Astrocyte (in vitro differentiated cells and primary cell): ENCODE results near the gene APBB2. TPM values are rescaled to one million over a fixed set of nuclear protein-coding genes. Genes with fewer than 3 reads are reported as not detected.
A peak's percentile ranks its signal among the peaks of the same experiment; 100 is the strongest.

Experiments
- DNase-seq: peaks from one replicate; pipeline ENCODE4 v3.0.0-alpha.2; 2010; ENCODE audit warnings: low read depth
- FAIRE-seq: peaks from 2 replicates; lab custom pipeline; 2011; peaks lifted over from hg19 to GRCh38; lab: Jason Lieb, UNC
- H2AFZ ChIP-seq: 2 replicates; pipeline ENCODE4 v1.6.0; 2012; ENCODE audit warnings: low read depth, low read length, inconsistent platforms
- H3K27ac ChIP-seq: 2 replicates; pipeline ENCODE4 v1.5.1; 2011; ENCODE audit warnings: low read depth, low read length, inconsistent platforms
- H3K27me3 ChIP-seq: 2 replicates; pipeline ENCODE4 v1.6.0; 2011; ENCODE audit warnings: low read length, inconsistent platforms; ENCODE audit not compliant: insufficient read depth
- H3K36me3 ChIP-seq: 2 replicates; pipeline ENCODE4 v1.5.1; 2011; ENCODE audit warnings: low read length, inconsistent platforms; ENCODE audit not compliant: insufficient read depth
- H3K4me1 ChIP-seq: 2 replicates; pipeline ENCODE4 v1.5.1; 2011; ENCODE audit warnings: low read length, inconsistent platforms; ENCODE audit not compliant: insufficient read depth
- H3K4me2 ChIP-seq: 2 replicates; pipeline ENCODE4 v1.6.0; 2012; ENCODE audit warnings: low read length, inconsistent platforms
- H3K4me3 ChIP-seq: 2 replicates; pipeline ENCODE4 v1.5.1; 2011; ENCODE audit warnings: low read depth, mild to moderate bottlenecking, low read length, inconsistent platforms; ENCODE audit not compliant: insufficient read depth
- H3K79me2 ChIP-seq: 2 replicates; pipeline ENCODE4 v1.6.0; 2012; ENCODE audit warnings: mild to moderate bottlenecking, low read length, inconsistent platforms; ENCODE audit not compliant: insufficient read depth
- H3K9ac ChIP-seq: 2 replicates; pipeline ENCODE4 v1.6.0; 2012; ENCODE audit warnings: mild to moderate bottlenecking, low read length, inconsistent platforms
- H3K9me3 ChIP-seq: 2 replicates; pipeline ENCODE4 v1.5.1; 2012; ENCODE audit warnings: low read depth, mild to moderate bottlenecking, low read length, inconsistent platforms; ENCODE audit not compliant: insufficient read depth
- H4K20me1 ChIP-seq: 2 replicates; pipeline ENCODE4 v1.6.0; 2012; ENCODE audit warnings: low read length, inconsistent platforms; ENCODE audit not compliant: insufficient read depth
- H3K27ac Mint-ChIP-seq: one replicate; pipeline ENCODE4 v1.8.0; 2021; ENCODE audit warnings: mild to moderate bottlenecking, mixed read lengths; ENCODE audit not compliant: unreplicated experiment
- H3K27me3 Mint-ChIP-seq: one replicate; pipeline ENCODE4 v1.8.0; 2021; ENCODE audit warnings: low read depth, mixed read lengths; ENCODE audit not compliant: unreplicated experiment
- H3K36me3 Mint-ChIP-seq: one replicate; pipeline ENCODE4 v1.8.0; 2021; ENCODE audit warnings: low read depth, mixed read lengths; ENCODE audit not compliant: unreplicated experiment
- H3K4me1 Mint-ChIP-seq: one replicate; pipeline ENCODE4 v1.8.0; 2021; ENCODE audit warnings: low read depth, mixed read lengths; ENCODE audit not compliant: unreplicated experiment
- H3K4me3 Mint-ChIP-seq: one replicate; pipeline ENCODE4 v1.8.0; 2021; ENCODE audit warnings: mild to moderate bottlenecking, moderate library complexity, mixed read lengths; ENCODE audit not compliant: unreplicated experiment
- H3K9me3 Mint-ChIP-seq: one replicate; pipeline ENCODE4 v1.8.0; 2021; ENCODE audit warnings: mild to moderate bottlenecking, mixed read lengths; ENCODE audit not compliant: unreplicated experiment
- EZH2 ChIP-seq: IDR thresholded peaks from 2 replicates; pipeline ENCODE4 v1.6.1; 2012; ENCODE audit warnings: mild to moderate bottlenecking, low read length, inconsistent platforms; ENCODE audit not compliant: insufficient read depth
- total RNA-seq: library from RNA; stranded (reverse); gene quantifications from 2 replicates; pipeline ENCODE4 v1.2.1, GENCODE V29; 2021
- TF ChIP-seq, protein P1 (sequence below): IDR thresholded peaks from 2 replicates; pipeline ENCODE4 v1.5.1; 2011; ENCODE audit warnings: low read depth, mild to moderate bottlenecking, inconsistent platforms, low read length, moderate library complexity; ENCODE audit not compliant: insufficient read depth

Gene APBB2
- total RNA-seq, 1 donor from 2014 or later: 173 TPM

DNA sequence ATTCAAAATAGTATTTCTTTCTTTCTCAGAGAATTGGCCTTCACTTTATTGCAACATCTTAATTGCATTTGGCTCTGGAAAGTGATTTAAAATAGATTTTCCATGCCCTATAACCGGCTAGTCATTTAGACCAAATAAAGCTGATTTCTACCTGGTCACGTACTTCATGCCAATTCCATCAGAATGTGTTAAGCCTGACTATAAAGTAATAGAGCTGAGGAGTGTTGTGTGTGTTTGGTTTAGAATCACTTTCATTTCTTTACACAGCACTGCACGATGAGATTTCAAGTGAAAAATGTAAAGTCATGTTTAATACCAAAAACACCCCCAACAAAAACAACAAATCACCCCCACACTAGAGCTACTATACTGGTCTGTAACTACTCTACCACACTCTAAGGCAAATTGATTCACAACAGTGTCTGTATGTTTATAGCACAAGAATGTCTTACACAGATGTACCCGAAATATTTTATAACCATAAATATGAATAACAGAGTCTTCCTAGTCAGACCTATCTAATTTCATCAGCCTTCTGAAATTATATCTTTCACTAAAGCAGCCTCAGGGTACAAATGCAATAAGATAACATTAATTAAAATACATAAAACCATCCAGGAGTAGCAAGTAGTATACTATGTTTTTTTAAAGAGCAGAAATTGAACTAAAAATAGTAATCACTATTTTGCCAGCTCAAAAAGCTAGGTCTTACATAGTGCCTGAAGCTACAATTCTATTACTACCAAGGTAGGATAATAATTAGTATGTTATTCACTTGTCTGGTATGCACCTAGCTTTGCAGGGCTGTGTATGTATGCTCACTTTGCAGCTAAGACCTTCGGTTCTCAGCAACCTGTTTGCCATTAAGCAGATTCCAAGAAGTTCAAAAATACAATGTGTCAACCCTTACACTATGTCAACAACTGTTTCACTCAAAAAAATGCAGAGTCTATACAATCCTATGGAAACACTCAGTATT lies 28.4 kb downstream of the APBB2 start:
- DNase-seq (peak; percentile 36), FAIRE-seq (peak; percentile 56)
- Histone ChIP-seq H3K4me1 (peaks cover 9% of the 10 kb centered on the region), H3K79me2 (peaks cover 100% of the 10 kb centered on the region), H3K36me3 (no peaks in the 10 kb centered on the region), H4K20me1 (peaks cover 77% of the 10 kb centered on the region), H3K9me3 (no peaks in the 10 kb centered on the region), H3K27ac (no peak overlapping the region), H3K4me3 (no peak overlapping the region), H2AFZ (no peak overlapping the region), H3K27me3 (no peaks in the 10 kb centered on the region), H3K9ac (no peak overlapping the region), H3K4me2 (peak overlapping the region; percentile 12)
- no peak overlapping the region for H3K4me3 Mint-ChIP-seq
- peaks cover 21% of the 10 kb centered on the region for H3K36me3 Mint-ChIP-seq
- peaks cover 3% of the 10 kb centered on the region for H3K9me3 Mint-ChIP-seq
- H3K27me3 Mint-ChIP-seq: no peaks in the 10 kb centered on the region
- H3K27ac Mint-ChIP-seq: peak overlapping the region; percentile 66
- peaks cover 83% of the 10 kb centered on the region for H3K4me1 Mint-ChIP-seq
- TF ChIP-seq, protein P1, sequence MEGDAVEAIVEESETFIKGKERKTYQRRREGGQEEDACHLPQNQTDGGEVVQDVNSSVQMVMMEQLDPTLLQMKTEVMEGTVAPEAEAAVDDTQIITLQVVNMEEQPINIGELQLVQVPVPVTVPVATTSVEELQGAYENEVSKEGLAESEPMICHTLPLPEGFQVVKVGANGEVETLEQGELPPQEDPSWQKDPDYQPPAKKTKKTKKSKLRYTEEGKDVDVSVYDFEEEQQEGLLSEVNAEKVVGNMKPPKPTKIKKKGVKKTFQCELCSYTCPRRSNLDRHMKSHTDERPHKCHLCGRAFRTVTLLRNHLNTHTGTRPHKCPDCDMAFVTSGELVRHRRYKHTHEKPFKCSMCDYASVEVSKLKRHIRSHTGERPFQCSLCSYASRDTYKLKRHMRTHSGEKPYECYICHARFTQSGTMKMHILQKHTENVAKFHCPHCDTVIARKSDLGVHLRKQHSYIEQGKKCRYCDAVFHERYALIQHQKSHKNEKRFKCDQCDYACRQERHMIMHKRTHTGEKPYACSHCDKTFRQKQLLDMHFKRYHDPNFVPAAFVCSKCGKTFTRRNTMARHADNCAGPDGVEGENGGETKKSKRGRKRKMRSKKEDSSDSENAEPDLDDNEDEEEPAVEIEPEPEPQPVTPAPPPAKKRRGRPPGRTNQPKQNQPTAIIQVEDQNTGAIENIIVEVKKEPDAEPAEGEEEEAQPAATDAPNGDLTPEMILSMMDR: no peak
- TF ChIP-seq EZH2: no peak

DNA sequence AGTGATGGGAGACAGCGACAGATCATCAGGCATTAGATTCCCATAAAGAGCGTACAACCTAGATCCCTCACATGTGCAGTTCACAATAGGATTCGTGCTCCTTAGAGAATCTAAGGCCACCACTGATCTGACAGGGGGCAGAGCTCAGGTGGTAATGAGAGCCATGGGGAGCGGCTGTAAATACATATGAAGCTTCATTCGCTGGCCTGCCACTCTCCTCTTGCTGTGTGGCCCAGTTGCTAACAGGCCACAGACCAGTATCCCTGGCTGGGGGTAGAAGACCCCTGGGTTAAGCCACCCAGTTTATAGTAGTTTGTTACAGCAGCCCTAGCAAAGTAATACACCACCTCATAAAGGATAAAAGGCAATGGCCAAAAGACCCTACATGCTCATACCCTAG lies 30.3 kb downstream of the APBB2 start:
- Histone ChIP-seq H3K27ac (no peak overlapping the region), H3K27me3 (no peaks in the 10 kb centered on the region), H3K4me3 (no peak overlapping the region), H2AFZ (no peak overlapping the region), H3K9me3 (no peaks in the 10 kb centered on the region), H3K9ac (no peak overlapping the region), H3K79me2 (peaks cover 100% of the 10 kb centered on the region), H3K4me1 (peaks cover 16% of the 10 kb centered on the region), H4K20me1 (peaks cover 60% of the 10 kb centered on the region), H3K4me2 (no peak overlapping the region), H3K36me3 (no peaks in the 10 kb centered on the region)
- Mint-ChIP-seq H3K9me3 (peaks cover 3% of the 10 kb centered on the region), H3K4me1 (peaks cover 86% of the 10 kb centered on the region), H3K27me3 (no peaks in the 10 kb centered on the region), H3K27ac (no peak overlapping the region), H3K36me3 (peaks cover 22% of the 10 kb centered on the region), H3K4me3 (no peak overlapping the region)
- TF ChIP-seq EZH2: no peak
- TF ChIP-seq, protein P1: no peak
- no peak for DNase-seq
- FAIRE-seq: no peak

DNA sequence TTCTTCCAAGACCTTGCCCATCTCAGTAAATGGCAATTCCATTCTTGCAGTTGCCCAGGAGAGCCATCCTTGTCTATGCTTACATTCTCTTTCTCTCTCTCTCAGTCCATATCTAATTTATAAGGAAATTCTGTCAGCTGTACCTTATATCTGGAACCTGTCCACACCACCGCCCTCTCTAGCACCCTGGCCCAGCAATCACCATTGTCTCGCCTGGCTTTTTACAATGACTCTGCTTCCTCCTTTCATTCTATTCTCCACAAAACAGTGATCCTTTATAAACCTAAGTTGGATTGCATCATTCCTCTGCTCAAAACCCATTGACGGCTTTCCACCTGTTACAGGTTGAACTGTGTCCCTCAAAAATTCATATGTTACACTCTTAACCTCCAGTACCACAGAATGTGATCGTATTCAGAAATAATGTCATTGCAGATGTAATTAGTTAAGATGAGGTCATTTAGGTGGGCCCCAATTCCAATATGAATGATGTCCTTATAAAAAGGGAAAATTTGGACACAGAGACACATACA lies 31.3 kb downstream of the APBB2 start:
- FAIRE-seq: no peak
- Mint-ChIP-seq H3K9me3 (peaks cover 3% of the 10 kb centered on the region), H3K27ac (no peak overlapping the region), H3K36me3 (peaks cover 22% of the 10 kb centered on the region), H3K4me1 (peaks cover 89% of the 10 kb centered on the region), H3K27me3 (no peaks in the 10 kb centered on the region), H3K4me3 (no peak overlapping the region)
- no peaks in the 10 kb centered on the region for H3K9me3 ChIP-seq
- no peak overlapping the region for H2AFZ ChIP-seq
- no peaks in the 10 kb centered on the region for H3K27me3 ChIP-seq
- TF ChIP-seq, protein P1: no peak
- no peak for TF ChIP-seq EZH2
- no peak overlapping the region for H3K27ac ChIP-seq
- H3K4me1 ChIP-seq: peaks cover 25% of the 10 kb centered on the region
- DNase-seq: no peak
- no peaks in the 10 kb centered on the region for H3K36me3 ChIP-seq
- no peak overlapping the region for H3K4me3 ChIP-seq
- no peak overlapping the region for H3K4me2 ChIP-seq
- H3K9ac ChIP-seq: no peak overlapping the region
- H3K79me2 ChIP-seq: peaks cover 98% of the 10 kb centered on the region
- H4K20me1 ChIP-seq: peaks cover 51% of the 10 kb centered on the region
